HG02571 (cell line): ENCODE measurements around the gene ETV3L.
"Not testable (repeated sequence)": the region's sequence is repeated elsewhere in the genome, so short reads cannot be mapped to it uniquely, and the experiment has no call there.

Source experiments
- ATAC-seq: cut with Tn5 transposase; IDR thresholded peaks from one replicate; pipeline ENCODE4 v1.9.1; 2021; ENCODE audit warnings: mild to moderate bottlenecking, moderate library complexity; ENCODE audit not compliant: unreplicated experiment

Gene ETV3L

DNA sequence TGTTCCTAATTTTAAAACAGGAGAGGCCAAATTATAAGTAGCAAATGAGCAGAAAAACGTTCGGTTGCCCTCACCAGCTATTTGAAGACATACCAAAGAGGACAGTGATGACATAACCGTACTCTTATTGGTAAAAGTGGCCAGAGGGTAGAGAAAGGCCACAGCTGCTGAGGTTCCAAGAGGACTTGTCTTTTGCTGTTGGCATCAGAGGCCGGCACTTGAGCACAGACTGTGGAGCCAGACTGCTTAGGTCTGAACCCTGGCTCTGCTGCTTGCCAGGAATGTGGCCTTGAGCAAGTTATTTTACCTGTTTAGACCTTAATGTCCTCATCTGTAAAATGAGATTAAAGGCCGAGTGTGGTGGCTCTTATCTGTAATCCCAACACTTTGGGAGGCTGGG, 14.9 kb downstream of the ETV3L start:
- no peak for ATAC-seq

DNA sequence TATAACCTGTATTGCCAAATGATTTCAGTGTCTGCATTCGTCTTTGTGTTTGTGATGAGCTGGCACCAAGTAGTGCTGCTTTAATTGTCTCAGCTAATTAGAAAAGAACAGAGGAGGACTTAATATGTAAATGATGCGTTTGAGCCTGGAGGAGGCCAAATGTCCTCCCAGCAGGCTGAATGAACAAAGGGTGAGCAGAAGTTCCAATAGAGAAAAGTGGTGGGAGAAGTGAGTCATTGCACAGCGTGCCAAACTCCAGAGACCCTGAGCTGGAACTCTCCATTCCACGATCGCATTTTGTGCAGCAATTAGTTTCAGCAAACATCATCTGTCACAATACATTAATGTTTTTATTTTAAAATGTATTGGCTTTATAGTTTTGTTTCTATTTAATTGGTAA, 17.9 kb downstream of the ETV3L start:
- no peak for ATAC-seq

DNA sequence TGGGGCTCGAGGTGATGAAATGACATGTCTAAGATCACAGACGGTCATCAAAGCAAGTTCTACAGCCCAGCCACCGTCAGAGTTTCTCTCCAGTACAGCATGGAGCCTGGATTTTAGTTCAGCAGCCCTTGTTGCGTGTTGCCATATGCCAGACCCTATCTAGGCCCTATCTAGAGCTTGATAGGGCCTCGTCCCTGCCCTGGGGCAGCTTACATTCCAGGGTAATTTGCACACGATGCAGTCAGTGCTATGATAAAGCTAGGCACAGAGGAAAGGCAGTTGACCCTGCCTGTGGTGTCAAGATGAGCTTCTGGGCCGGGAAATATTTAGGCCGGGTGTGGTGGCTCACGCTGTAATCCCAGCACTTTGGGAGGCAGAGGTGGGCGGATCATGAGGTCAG, 18.9 kb downstream of the ETV3L start:
- no peak for ATAC-seq

DNA sequence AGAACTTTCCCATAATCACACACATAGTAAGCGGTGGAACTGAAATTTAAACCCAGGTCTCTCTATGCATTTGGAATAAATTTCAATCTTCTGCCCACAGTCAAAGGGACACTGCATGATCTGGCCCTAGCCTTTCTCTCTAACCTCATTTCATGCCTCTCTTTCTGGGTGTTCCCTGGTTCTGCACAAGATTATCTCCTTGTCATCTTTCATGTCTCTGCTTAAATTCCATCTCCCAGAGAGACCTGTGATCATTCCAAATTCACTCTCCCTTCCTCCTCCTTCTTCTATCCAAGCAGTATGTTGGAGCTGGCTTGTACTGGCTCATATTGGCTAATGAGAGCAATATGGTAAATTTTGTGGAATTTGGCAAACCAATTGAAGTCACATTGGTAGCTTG, 22.2 kb downstream of the ETV3L start:
- ATAC-seq: no peak

GRCh38 chr1:157073944-157074685, 25.5 kb downstream of the ETV3L start:
- ATAC-seq: no peak

DNA sequence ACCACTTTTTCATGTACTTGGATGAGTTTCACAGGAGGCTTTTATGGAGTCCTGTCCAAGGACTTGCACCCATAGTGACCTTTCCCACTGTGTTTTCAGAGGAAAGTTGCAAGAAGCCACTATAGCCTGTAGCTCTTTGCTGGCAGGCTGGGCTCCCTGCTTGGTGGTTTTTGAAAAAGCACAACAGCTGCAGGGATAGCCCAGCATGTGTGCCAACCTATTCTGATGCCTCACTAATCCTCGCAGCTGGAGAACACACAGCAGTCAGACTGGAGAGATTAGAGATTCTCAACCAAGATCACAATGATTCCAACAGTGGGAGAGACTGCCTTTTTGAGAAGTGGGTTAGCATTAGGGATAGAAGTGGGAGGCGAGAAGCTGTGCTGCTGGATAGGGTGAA, 30.0 kb downstream of the ETV3L start:
- ATAC-seq: no peak

GRCh38 chr1:157059241-157059640, 40.4 kb downstream of the ETV3L start:
- ATAC-seq: not testable (repeated sequence)

DNA sequence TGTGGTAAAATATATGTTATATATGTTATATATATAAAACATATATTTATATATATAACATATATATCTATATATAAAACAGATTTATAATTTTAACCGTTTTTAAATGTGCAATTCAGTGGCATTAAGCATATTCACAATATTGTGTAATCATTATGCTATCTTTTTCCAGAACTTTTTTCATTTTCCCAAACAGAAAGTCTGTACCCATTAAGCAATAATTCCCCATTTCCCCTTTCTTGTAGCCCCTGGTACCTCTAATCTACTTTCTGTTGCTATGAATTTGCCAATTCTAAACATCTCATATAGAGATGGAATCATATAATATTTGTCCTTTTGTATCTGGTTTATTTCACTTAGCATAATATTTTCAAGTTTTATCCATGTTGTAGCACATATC, 43.3 kb downstream of the ETV3L start:
- no peak for ATAC-seq

DNA sequence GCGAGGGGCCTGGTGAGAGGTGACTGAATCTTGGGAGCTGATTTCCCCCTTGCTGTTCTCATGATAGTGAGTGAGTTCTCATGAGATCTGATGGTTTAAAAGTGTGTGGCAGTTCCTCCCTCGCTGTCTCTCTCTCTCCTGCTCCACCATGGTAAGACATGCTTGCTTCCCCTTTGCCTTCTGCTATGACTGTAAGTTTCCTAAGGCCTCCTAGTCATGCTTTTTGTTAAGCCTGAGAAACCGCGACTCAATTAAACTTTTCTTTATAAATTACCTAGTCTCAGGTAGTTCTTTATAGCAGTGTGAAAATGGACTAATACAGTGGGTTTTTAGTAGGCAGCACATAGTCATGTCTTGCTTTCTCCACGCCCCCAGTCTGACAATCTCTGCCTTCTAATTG, 43.9 kb downstream of the ETV3L start:
- ATAC-seq: not testable (repeated sequence)

DNA sequence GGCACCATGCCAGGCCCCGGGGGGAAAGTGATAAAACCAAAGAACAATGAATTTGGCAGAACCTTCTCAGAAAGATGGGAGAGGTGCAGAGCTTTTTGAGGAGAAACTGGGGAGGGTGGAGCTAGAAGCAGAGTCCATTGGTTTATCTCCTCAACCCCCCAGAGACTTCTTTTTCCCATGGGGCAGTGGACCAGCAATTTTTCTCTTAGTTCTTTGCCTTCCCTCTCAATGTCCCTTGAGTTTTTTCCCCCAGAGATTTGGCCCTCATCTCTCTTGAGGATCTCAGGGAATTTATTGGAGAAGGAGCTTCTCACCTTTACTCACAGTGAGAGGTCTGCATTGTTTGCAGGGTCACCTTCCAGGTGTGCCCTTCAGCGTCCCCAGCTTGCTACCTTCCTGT, 48.8 kb downstream of the ETV3L start:
- ATAC-seq: no peak

DNA sequence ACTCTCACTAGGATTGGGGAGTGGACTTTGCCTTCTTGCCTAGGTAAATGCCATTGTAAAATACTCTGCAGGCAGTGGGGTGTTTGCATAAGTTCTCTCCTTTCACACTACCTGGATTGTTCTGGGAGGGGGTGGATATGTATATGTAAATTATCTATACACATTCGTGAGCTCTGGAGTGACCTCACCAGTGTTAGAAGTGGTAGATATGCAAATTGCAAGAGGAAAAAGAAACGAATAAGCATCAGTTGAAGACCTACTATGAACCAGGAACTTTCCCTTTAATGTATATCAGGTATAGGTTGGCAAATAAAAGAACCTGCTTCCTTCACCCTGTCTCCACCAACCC, 52.6 kb downstream of the ETV3L start:
- ATAC-seq: no peak

GRCh38 chr1:157045250-157046218, 54.1 kb downstream of the ETV3L start, which contains the start of gene ARHGEF11:
TSS of gene ARHGEF11 (minus strand) at chr1:157045742. CDS start at chr1:157044330, 1,412 bp downstream.
- ATAC-seq: peak; percentile 68

DNA sequence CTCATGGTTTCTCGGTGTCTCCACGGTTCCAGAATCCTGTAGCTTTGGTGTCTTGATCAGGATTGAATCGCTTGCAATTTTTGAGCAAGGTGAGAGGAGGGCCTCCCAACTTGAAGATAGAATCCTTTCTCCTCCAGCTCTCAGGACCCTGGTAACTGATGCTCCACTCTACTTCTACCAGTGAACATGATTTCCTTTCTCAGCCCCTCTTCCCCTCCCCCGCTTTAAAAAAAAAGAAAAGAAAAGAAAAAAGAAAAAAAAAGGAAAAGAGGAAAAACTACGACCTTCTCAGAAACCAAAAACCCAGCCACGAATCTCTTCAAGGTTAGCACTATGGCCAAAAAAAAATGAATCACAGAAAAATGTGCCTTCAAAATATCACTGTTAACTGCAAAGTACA, 55.3 kb downstream of the ETV3L start:
- ATAC-seq: no peak

GRCh38 chr1:157043685-157044084, 55.9 kb downstream of the ETV3L start:
- ATAC-seq: no peak

DNA sequence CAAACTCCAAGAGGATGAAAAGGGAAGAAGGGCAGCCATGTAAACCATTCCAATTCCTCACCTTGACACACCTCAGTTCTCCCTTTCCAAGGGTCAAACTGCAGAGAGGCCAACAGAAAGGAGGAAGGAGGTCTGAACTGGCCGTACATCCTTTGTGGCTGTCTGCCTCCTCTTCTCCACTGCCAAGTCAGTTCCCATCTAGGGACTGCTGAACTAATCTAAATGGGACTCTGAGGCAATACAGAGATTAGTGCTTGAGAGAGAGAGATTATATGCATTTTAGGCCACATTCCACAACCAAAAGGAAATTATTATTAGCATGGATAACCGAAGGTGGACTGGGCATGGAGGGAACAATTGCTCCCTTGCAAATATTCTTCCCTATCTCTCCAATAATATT, 56.8 kb downstream of the ETV3L start:
- no peak for ATAC-seq
